ENCODE measurements around the gene ELANE. TPM values are rescaled to one million over a fixed set of nuclear protein-coding genes. Genes with fewer than 3 reads are reported as not detected.

Gene ELANE
- total RNA-seq, 1 donor from 2014 or later = not detected

DNA sequence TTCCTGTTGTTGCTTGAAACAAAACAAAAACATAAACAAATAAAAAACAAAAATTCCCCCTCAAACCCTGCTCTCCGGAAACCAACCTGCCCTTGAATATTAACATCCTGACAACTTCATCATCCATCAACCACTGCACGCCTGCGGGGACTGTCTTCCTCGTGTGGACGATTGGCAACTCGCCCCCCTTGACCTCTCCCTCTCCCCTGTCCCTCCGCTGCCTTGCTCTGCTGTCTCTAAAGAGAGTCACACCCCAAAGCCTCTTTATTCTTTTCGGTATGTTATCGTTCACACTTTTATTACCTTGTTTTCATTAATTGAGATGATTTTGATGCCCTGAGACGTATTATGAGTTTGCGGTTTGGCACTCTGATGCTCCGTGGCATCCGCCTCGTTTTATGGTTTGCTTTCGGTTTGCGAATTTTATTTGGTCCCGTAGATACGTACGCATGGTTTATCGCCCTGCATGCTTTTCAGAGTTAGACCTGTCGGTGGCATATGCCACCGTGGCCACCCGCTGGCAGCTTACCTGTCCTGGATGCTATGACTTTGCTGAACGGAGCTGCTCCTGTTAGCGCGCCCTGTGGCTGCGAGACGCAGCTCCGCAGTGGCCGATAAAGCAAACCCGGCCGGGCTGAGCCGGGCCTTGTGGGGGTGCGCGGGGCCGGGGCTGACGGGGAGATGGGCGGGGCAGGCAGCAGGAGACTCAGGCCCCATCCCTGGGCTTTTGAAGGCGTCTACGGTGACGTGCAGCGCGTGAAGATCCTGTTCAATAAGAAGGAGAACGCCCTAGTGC, 44.3 kb upstream of the ELANE start:
- no peak for DNase-seq (ENCODE audit: extremely low spot score, unreplicated experiment)
- TF ChIP-seq, protein P1, sequence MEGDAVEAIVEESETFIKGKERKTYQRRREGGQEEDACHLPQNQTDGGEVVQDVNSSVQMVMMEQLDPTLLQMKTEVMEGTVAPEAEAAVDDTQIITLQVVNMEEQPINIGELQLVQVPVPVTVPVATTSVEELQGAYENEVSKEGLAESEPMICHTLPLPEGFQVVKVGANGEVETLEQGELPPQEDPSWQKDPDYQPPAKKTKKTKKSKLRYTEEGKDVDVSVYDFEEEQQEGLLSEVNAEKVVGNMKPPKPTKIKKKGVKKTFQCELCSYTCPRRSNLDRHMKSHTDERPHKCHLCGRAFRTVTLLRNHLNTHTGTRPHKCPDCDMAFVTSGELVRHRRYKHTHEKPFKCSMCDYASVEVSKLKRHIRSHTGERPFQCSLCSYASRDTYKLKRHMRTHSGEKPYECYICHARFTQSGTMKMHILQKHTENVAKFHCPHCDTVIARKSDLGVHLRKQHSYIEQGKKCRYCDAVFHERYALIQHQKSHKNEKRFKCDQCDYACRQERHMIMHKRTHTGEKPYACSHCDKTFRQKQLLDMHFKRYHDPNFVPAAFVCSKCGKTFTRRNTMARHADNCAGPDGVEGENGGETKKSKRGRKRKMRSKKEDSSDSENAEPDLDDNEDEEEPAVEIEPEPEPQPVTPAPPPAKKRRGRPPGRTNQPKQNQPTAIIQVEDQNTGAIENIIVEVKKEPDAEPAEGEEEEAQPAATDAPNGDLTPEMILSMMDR (conservative IDR thresholded peaks at IDR 0.05) = no peak
- Mint-ChIP-seq H3K27ac (peak overlapping the region; percentile 76), H3K4me1 (ENCODE audit: unreplicated experiment) (peaks cover 14% of the 10 kb centered on the region), H3K36me3 (peaks cover 17% of the 10 kb centered on the region), H3K9me3 (no peaks in the 10 kb centered on the region), H3K27me3 (no peaks in the 10 kb centered on the region), H3K4me3 (peak overlapping the region; percentile 40)

DNA sequence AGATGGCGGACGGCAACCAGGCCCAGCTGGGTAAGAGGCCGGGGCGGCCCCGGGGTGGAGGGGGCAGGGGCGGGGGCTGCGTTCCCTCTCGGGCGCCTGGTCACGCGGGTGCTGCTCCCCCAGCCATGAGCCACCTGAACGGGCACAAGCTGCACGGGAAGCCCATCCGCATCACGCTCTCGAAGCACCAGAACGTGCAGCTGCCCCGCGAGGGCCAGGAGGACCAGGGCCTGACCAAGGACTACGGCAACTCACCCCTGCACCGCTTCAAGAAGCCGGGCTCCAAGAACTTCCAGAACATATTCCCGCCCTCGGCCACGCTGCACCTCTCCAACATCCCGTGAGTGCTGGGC, 43.7 kb upstream of the ELANE start:
- TF ChIP-seq, protein P1 (conservative IDR thresholded peaks at IDR 0.05) = no peak
- DNase-seq (ENCODE audit: extremely low spot score, unreplicated experiment) = no peak
- no peak overlapping the region for H3K4me3 Mint-ChIP-seq
- H3K9me3 Mint-ChIP-seq = no peaks in the 10 kb centered on the region
- H3K4me1 Mint-ChIP-seq (ENCODE audit: unreplicated experiment) = peaks cover 8% of the 10 kb centered on the region
- H3K27ac Mint-ChIP-seq = no peak overlapping the region
- H3K27me3 Mint-ChIP-seq = no peaks in the 10 kb centered on the region
- peaks cover 17% of the 10 kb centered on the region for H3K36me3 Mint-ChIP-seq

DNA sequence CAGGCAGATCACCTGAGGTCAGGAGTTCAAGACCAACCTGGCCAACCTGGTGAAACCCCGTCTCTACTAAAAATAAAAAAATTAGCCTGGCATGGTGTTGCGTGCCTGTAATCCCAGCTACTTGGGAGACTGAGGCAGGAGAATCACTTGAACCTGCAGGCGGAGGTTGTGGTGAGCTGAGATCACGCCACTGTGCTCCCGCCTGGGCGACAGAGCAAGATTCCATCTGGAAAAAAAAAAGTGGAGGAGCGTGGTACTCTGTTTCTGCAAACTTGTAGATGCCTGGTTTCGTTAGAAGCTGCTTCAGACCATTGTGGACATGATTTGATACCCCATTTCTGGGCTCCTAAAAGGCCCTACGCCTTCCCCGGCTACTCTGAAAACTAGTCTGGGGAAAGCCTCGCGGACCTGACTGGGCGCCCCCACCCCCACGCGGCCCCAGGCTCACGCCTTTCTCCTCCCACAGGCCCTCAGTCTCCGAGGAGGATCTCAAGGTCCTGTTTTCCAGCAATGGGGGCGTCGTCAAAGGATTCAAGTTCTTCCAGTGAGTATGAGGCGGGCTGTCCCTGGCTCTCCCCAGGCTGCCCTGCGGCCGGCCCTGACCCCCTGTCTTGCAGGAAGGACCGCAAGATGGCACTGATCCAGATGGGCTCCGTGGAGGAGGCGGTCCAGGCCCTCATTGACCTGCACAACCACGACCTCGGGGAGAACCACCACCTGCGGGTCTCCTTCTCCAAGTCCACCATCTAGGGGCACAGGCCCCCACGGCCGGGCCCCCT, 41.8 kb upstream of the ELANE start:
- peak overlapping the region; percentile 34 for H3K27ac Mint-ChIP-seq
- DNase-seq (ENCODE audit: extremely low spot score, unreplicated experiment) = no peak
- H3K4me1 Mint-ChIP-seq (ENCODE audit: unreplicated experiment) = peaks cover 6% of the 10 kb centered on the region
- peak overlapping the region; percentile 14 for H3K4me3 Mint-ChIP-seq
- H3K27me3 Mint-ChIP-seq = no peaks in the 10 kb centered on the region
- no peaks in the 10 kb centered on the region for H3K9me3 Mint-ChIP-seq
- H3K36me3 Mint-ChIP-seq = peaks cover 17% of the 10 kb centered on the region
- TF ChIP-seq, protein P1 (conservative IDR thresholded peaks at IDR 0.05) = no peak

DNA sequence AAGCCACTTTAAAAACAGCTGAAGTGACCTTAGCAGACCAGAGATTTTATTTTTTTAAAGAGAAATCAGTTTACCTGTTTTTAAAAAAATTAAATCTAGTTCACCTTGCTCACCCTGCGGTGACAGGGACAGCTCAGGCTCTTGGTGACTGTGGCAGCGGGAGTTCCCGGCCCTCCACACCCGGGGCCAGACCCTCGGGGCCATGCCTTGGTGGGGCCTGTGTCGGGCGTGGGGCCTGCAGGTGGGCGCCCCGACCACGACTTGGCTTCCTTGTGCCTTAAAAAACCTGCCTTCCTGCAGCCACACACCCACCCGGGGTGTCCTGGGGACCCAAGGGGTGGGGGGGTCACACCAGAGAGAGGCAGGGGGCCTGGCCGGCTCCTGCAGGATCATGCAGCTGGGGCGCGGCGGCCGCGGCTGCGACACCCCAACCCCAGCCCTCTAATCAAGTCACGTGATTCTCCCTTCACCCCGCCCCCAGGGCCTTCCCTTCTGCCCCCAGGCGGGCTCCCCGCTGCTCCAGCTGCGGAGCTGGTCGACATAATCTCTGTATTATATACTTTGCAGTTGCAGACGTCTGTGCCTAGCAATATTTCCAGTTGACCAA, 41.1 kb upstream of the ELANE start:
- no peak for DNase-seq (ENCODE audit: extremely low spot score, unreplicated experiment)
- Mint-ChIP-seq H3K36me3 (peaks cover 17% of the 10 kb centered on the region), H3K9me3 (no peaks in the 10 kb centered on the region), H3K27me3 (no peaks in the 10 kb centered on the region), H3K4me1 (ENCODE audit: unreplicated experiment) (peaks cover 6% of the 10 kb centered on the region), H3K4me3 (no peak overlapping the region), H3K27ac (peak overlapping the region; percentile 56)
- TF ChIP-seq, protein P1 (conservative IDR thresholded peaks at IDR 0.05) = no peak

DNA sequence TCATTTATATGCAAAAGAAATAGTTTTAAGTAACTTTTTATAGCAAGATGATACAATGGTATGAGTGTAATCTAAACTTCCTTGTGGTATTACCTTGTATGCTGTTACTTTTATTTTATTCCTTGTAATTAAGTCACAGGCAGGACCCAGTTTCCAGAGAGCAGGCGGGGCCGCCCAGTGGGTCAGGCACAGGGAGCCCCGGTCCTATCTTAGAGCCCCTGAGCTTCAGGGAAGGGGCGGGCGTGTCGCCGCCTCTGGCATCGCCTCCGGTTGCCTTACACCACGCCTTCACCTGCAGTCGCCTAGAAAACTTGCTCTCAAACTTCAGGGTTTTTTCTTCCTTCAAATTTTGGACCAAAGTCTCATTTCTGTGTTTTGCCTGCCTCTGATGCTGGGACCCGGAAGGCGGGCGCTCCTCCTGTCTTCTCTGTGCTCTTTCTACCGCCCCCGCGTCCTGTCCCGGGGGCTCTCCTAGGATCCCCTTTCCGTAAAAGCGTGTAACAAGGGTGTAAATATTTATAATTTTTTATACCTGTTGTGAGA, 40.5 kb upstream of the ELANE start:
- H3K27me3 Mint-ChIP-seq = no peaks in the 10 kb centered on the region
- TF ChIP-seq, protein P1 (conservative IDR thresholded peaks at IDR 0.05) = no peak
- no peaks in the 10 kb centered on the region for H3K9me3 Mint-ChIP-seq
- H3K36me3 Mint-ChIP-seq = peaks cover 21% of the 10 kb centered on the region
- DNase-seq (ENCODE audit: extremely low spot score, unreplicated experiment) = no peak
- H3K4me3 Mint-ChIP-seq = no peak overlapping the region
- H3K27ac Mint-ChIP-seq = peak overlapping the region; percentile 56
- H3K4me1 Mint-ChIP-seq (ENCODE audit: unreplicated experiment) = peaks cover 6% of the 10 kb centered on the region

Data from type B pancreatic cell (in vitro differentiated cells).